H1 (cell line): ENCODE measurements around the gene LITAFD. TPM values are rescaled to one million over a fixed set of nuclear protein-coding genes. Genes with fewer than 3 reads are reported as not detected.

Experiments used
- CTCF ChIA-PET: fragments of 300-600 bp; sonication (Branson Sonifier 250); formaldehyde crosslinking; loops from one replicate; lab custom pipeline; 2021; ENCODE audit not compliant: partially characterized antibody; lab: Charles Lee
- POLR2A ChIA-PET: fragments of 300-600 bp; sonication (Branson Sonifier 250); formaldehyde crosslinking; loops from one replicate; lab custom pipeline; 2021; ENCODE audit warnings: inconsistent platforms; ENCODE audit not compliant: partially characterized antibody; lab: Charles Lee
- DNase-seq, 2 experiments: peaks; one replicate each; pipeline versions ENCODE4 v3.0.0 to v3.0.0-alpha.2; 2010 to 2022; ENCODE audit warnings: low spot score in 2 of 2, low read depth in 1 of 2, mixed read lengths in 1 of 2
- FAIRE-seq: peaks from 2 replicates; lab custom pipeline; 2011; peaks lifted over from hg19 to GRCh38; lab: Jason Lieb, UNC
- H2AFZ ChIP-seq: 2 replicates; pipeline ENCODE4 v1.8.1; 2012; ENCODE audit warnings: low read length, inconsistent platforms
- H2AK5ac ChIP-seq: 2 replicates; pipeline ENCODE4 v1.6.1; 2013; ENCODE audit warnings: low read depth, low read length
- H2BK120ac ChIP-seq: replicated peaks from 2 replicates; pipeline ENCODE3; 2013; ENCODE audit warnings: low read depth, low read length, inconsistent platforms
- H2BK12ac ChIP-seq: 2 replicates; pipeline ENCODE4 v1.6.1; 2013; ENCODE audit warnings: low read depth, low read length
- H2BK15ac ChIP-seq: 2 replicates; pipeline ENCODE4 v1.6.1; 2013; ENCODE audit warnings: low read length
- H2BK20ac ChIP-seq: 2 replicates; pipeline ENCODE4 v1.6.1; 2013; ENCODE audit warnings: low read length
- H2BK5ac ChIP-seq: 2 replicates; pipeline ENCODE4 v1.6.1; 2013; ENCODE audit warnings: low read depth, low read length
- H3K14ac ChIP-seq: 2 replicates; pipeline ENCODE4 v1.6.1; 2013; ENCODE audit warnings: inconsistent platforms; ENCODE audit not compliant: insufficient read length
- H3K18ac ChIP-seq: 2 replicates; pipeline ENCODE4 v1.6.1; 2013; ENCODE audit warnings: low read length; ENCODE audit errors: extremely low read depth
- H3K23ac ChIP-seq: 2 replicates; pipeline ENCODE4 v1.6.1; 2013; ENCODE audit warnings: inconsistent platforms; ENCODE audit not compliant: insufficient read length
- H3K23me2 ChIP-seq: 2 replicates; pipeline ENCODE4 v1.6.1; 2013; ENCODE audit warnings: low read depth, low read length
- H3K27ac ChIP-seq: 2 replicates; pipeline ENCODE4 v1.6.1; 2011; ENCODE audit warnings: low read depth, low read length, inconsistent platforms
- H3K27me3 ChIP-seq, 4 experiments: replicated peaks in 1 of 4; 1 replicate in 1 of 4; 2 replicates in 3 of 4; pipeline versions ENCODE4 v1.6.1 to v1.8.1; 2011 to 2013; ENCODE audit warnings: low read length in 3 of 4, mild to moderate bottlenecking in 3 of 4, inconsistent platforms in 2 of 4, mixed read lengths in 2 of 4, moderate library complexity in 1 of 4; ENCODE audit not compliant: control insufficient read depth in 3 of 4, insufficient read depth in 3 of 4; ENCODE audit errors: extremely low read depth in 1 of 4
- H3K36me3 ChIP-seq, 4 experiments: 2 replicates each; pipeline versions ENCODE4 v1.6.1 to v1.8.1; 2011 to 2013; ENCODE audit warnings: mild to moderate bottlenecking in 4 of 4, low read length in 3 of 4, moderate library complexity in 2 of 4, control low read depth in 1 of 4, inconsistent platforms in 1 of 4; ENCODE audit not compliant: insufficient read depth in 4 of 4, control insufficient read depth in 2 of 4
- H3K4ac ChIP-seq: replicated peaks from 2 replicates; pipeline ENCODE3; 2013; ENCODE audit warnings: low read length, low read depth, mixed read lengths, inconsistent platforms; ENCODE audit not compliant: insufficient read length
- H3K4me1 ChIP-seq, 4 experiments: replicated peaks in 1 of 4; 1 replicate in 1 of 4; 2 replicates in 3 of 4; pipeline versions ENCODE4 v1.6.1 to v1.8.1; 2011 to 2013; ENCODE audit warnings: low read length in 3 of 4, inconsistent platforms in 2 of 4, mixed read lengths in 1 of 4; ENCODE audit not compliant: insufficient read depth in 4 of 4, control insufficient read depth in 3 of 4
- H3K4me2 ChIP-seq, 2 experiments: 2 replicates each; pipeline versions ENCODE4 v1.6.1 to v1.8.1; 2011 to 2013; ENCODE audit warnings: low read depth in 2 of 2, low read length in 2 of 2, control low read depth in 1 of 2, inconsistent platforms in 1 of 2, mild to moderate bottlenecking in 1 of 2; ENCODE audit not compliant: insufficient read depth in 1 of 2
- H3K4me3 ChIP-seq, 4 experiments: fragments of 200-600, 300-600 bp in 1 of 4; sonication (generic), shearing (Covaris generic), sonication (Bioruptor Twin) in 1 of 4; 2 replicates each; pipeline versions ENCODE4 v1.5.1 to v1.8.1; 2011 to 2016; ENCODE audit warnings: low read length in 4 of 4, low read depth in 3 of 4, control low read depth in 2 of 4, inconsistent platforms in 2 of 4, mild to moderate bottlenecking in 2 of 4, mixed read lengths in 1 of 4, moderate library complexity in 1 of 4; ENCODE audit not compliant: insufficient read depth in 2 of 4; ENCODE audit errors: extremely low read depth in 1 of 4
- H3K56ac ChIP-seq: replicated peaks from 2 replicates; pipeline ENCODE3; 2013; ENCODE audit warnings: low read depth, mild to moderate bottlenecking, mixed read lengths, low read length, inconsistent platforms; ENCODE audit not compliant: insufficient read length
- H3K79me1 ChIP-seq: 2 replicates; pipeline ENCODE4 v1.6.1; 2013; ENCODE audit warnings: low read depth, low read length, control low read depth
- H3K79me2 ChIP-seq, 2 experiments: 2 replicates each; pipeline versions ENCODE4 v1.6.1 to v1.8.1; 2012 to 2013; ENCODE audit warnings: low read length in 2 of 2, mild to moderate bottlenecking in 2 of 2, inconsistent platforms in 1 of 2; ENCODE audit not compliant: insufficient read depth in 2 of 2, control insufficient read depth in 1 of 2
- H3K9ac ChIP-seq, 4 experiments: replicated peaks in 1 of 4; 1 replicate in 1 of 4; 2 replicates in 3 of 4; pipeline versions ENCODE4 v1.6.1 to v1.8.1; 2011 to 2013; ENCODE audit warnings: low read depth in 3 of 4, low read length in 3 of 4, control low read depth in 2 of 4, mild to moderate bottlenecking in 2 of 4, moderate library complexity in 2 of 4, inconsistent platforms in 1 of 4; ENCODE audit errors: extremely low read depth in 1 of 4
- H3K9me3 ChIP-seq, 2 experiments: 2 replicates each; pipeline versions ENCODE4 v1.6.1 to v1.8.1; 2012 to 2013; ENCODE audit warnings: mild to moderate bottlenecking in 2 of 2, moderate library complexity in 2 of 2, control low read depth in 1 of 2, inconsistent platforms in 1 of 2, low read depth in 1 of 2, low read length in 1 of 2, mixed read lengths in 1 of 2; ENCODE audit not compliant: insufficient read depth in 2 of 2
- H4K20me1 ChIP-seq, 2 experiments: replicated peaks in 1 of 2; 2 replicates each; pipeline versions ENCODE3 to v1.8.1; 2011 to 2013; ENCODE audit warnings: inconsistent platforms in 2 of 2, low read length in 2 of 2, mild to moderate bottlenecking in 1 of 2; ENCODE audit not compliant: insufficient read depth in 2 of 2, control insufficient read depth in 1 of 2
- H4K5ac ChIP-seq: 2 replicates; pipeline ENCODE4 v1.6.1; 2013; ENCODE audit warnings: low read length, low read depth, mixed read lengths, inconsistent platforms; ENCODE audit not compliant: insufficient read length
- H4K8ac ChIP-seq: 2 replicates; pipeline ENCODE4 v1.8.0; 2013; ENCODE audit warnings: mild to moderate bottlenecking, moderate library complexity, low read length, inconsistent platforms; ENCODE audit not compliant: insufficient read depth; ENCODE audit errors: extremely low read depth
- H4K91ac ChIP-seq: replicated peaks from 2 replicates; pipeline ENCODE3; 2013; ENCODE audit warnings: low read length, mixed read lengths, inconsistent platforms; ENCODE audit not compliant: insufficient read length
- BACH1 ChIP-seq: IDR thresholded peaks from 2 replicates; pipeline ENCODE4 v1.6.1; 2012; ENCODE audit warnings: low read length, improper control_type of control experiment
- BCL11A ChIP-seq, 2 experiments: IDR thresholded peaks; one replicate each; pipeline ENCODE4 v1.6.1; 2011; ENCODE audit warnings: low read depth in 2 of 2, low read length in 2 of 2, mild to moderate bottlenecking in 2 of 2
- HDAC2 ChIP-seq, 2 experiments: fragments of 300-600 bp in 1 of 2; sonication (generic) in 1 of 2; IDR thresholded peaks; 2 replicates each; pipeline ENCODE4 v1.6.1; 2011 to 2012; ENCODE audit warnings: low read depth in 2 of 2, low read length in 2 of 2, mild to moderate bottlenecking in 2 of 2, moderate library complexity in 2 of 2, borderline replicate concordance in 1 of 2, inconsistent platforms in 1 of 2
- JUN ChIP-seq: IDR thresholded peaks from 2 replicates; pipeline ENCODE4 v1.6.1; 2011; ENCODE audit warnings: low read depth, mild to moderate bottlenecking, improper control_type of control experiment, low read length
- RAD21 ChIP-seq, 2 experiments: IDR thresholded peaks in 1 of 2; conservative IDR thresholded peaks in 1 of 2; 2 replicates each; pipeline ENCODE4 v1.6.1; 2011; ENCODE audit warnings: low read depth in 2 of 2, low read length in 2 of 2, improper control_type of control experiment in 1 of 2, inconsistent platforms in 1 of 2, mild to moderate bottlenecking in 1 of 2, moderate library complexity in 1 of 2
- SAP30 ChIP-seq: fragments of 300-600 bp; sonication (generic); IDR thresholded peaks from 2 replicates; pipeline ENCODE4 v1.7.1; 2012; ENCODE audit warnings: low read length, moderate library complexity, mild to moderate bottlenecking, inconsistent platforms; ENCODE audit not compliant: insufficient read depth, insufficient replicate concordance
- SP2 ChIP-seq: IDR thresholded peaks from 2 replicates; pipeline ENCODE4 v1.6.1; 2012; ENCODE audit warnings: mild to moderate bottlenecking, low read length, inconsistent platforms
- SP4 ChIP-seq: IDR thresholded peaks from 2 replicates; pipeline ENCODE4 v1.6.1; 2012; ENCODE audit warnings: low read length, inconsistent platforms
- SRF ChIP-seq: IDR thresholded peaks from 2 replicates; pipeline ENCODE4 v1.6.1; 2011; ENCODE audit warnings: mild to moderate bottlenecking, low read depth, low read length, moderate library complexity
- TAF7 ChIP-seq: optimal IDR thresholded peaks from 2 replicates; pipeline ENCODE3; 2011; ENCODE audit warnings: low read depth, mild to moderate bottlenecking, inconsistent platforms, low read length, moderate library complexity, borderline replicate concordance
- WGBS, 2 experiments: shearing (Covaris generic) in 1 of 2; methylation state at CpG; one replicate each; pipeline versions ENCODE4 v1.1.6 to v1.1.7; 2013 to 2015; ENCODE audit warnings: low lambda C conversion rate in 2 of 2, mixed read lengths in 2 of 2, inconsistent platforms in 1 of 2, low coverage in 1 of 2, missing lambda C conversion rate in 1 of 2; ENCODE audit not compliant: insufficient replicate concordance in 2 of 2, insufficient coverage in 1 of 2, insufficient read length in 1 of 2; ENCODE audit errors: extremely low coverage in 1 of 2, missing lambda C conversion rate in 1 of 2; 5-methylcytosine and 5-hydroxymethylcytosine counted together
- polyA plus RNA-seq, 7 experiments: library from polyadenylated mRNA; depleted of rRNA in 3 of 7; stranded (reverse) in 5 of 7; unstranded in 2 of 7; fragments of >200 nt in 5 of 7; fragments of 200-250 nt in 2 of 7; gene quantifications; 1 replicate in 5 of 7; 2 replicates in 1 of 7; 4 replicates in 1 of 7; pipeline versions ENCODE4 v1.2.1 to v1.2.3, GENCODE V29; 2011 to 2013; ENCODE audit warnings: missing spikeins in 2 of 7, mixed read lengths in 2 of 7
- total RNA-seq: library from RNA; stranded (reverse); fragmentation: NEBNext Ultra II Directional; extraction: Animal tissue kit (Norgen Biotek cat#: 25700); gene quantifications from 2 replicates; pipeline ENCODE4 v1.2.1, GENCODE V29; 2021
- TF ChIP-seq, protein P1 (sequence below): IDR thresholded peaks from 2 replicates; pipeline ENCODE4 v1.6.1; 2011; ENCODE audit warnings: low read length, improper control_type of control experiment

LITAFD gene
- total and polyA plus RNA-seq, 2 of the 8 experiments (the other 6 are each of a cell fraction or from before 2014, with no cell fraction given) = not detected

DNA sequence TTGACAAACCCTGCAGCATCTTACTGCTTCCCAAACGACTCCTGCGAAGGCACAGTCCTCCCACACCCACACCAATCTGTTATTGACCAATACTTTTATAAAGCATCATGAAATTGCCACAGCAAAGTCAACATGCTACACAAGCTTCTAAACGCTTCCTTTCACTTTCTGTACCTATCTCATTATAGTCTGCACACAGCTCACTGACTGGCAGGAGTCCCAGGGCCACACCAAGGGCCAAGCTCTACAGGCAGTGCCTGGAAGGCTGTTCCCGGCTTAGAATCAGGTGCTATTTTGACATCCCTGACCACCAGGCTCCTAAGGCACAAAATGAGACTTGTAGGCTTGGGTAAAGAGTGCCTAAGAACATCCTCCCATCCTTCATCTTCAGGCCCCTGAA lies 42.1 kb downstream of the LITAFD start:
- no peak overlapping the region for H4K5ac ChIP-seq
- no peak overlapping the region for H2BK120ac ChIP-seq
- H3K9ac ChIP-seq = no peak overlapping the region
- H3K4me2 ChIP-seq = no peak overlapping the region
- no peak for TF ChIP-seq RAD21 (IDR thresholded peaks at IDR 0.05 in 1 of 2, conservative IDR thresholded peaks at IDR 0.05 in 1 of 2; ENCODE audit: low read depth in 2 of 2, low read length in 2 of 2)
- no peak for TF ChIP-seq BACH1
- no peak for TF ChIP-seq TAF7
- TF ChIP-seq SAP30 = no peak
- TF ChIP-seq SP2 = no peak
- TF ChIP-seq JUN = no peak
- no peak for TF ChIP-seq BCL11A (IDR thresholded peaks at IDR 0.05; ENCODE audit: low read depth in 2 of 2, low read length in 2 of 2)
- TF ChIP-seq SRF = no peak
- TF ChIP-seq, protein P1, sequence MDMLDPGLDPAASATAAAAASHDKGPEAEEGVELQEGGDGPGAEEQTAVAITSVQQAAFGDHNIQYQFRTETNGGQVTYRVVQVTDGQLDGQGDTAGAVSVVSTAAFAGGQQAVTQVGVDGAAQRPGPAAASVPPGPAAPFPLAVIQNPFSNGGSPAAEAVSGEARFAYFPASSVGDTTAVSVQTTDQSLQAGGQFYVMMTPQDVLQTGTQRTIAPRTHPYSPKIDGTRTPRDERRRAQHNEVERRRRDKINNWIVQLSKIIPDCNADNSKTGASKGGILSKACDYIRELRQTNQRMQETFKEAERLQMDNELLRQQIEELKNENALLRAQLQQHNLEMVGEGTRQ = no peak
- TF ChIP-seq HDAC2 (IDR thresholded peaks at IDR 0.05; ENCODE audit: borderline replicate concordance in 1 of 2, low read depth in 2 of 2, low read length in 2 of 2) = no peak
- TF ChIP-seq SP4 = no peak
- H2BK5ac ChIP-seq = no peak overlapping the region
- H4K91ac ChIP-seq = no peak overlapping the region
- no peak overlapping the region for H3K27ac ChIP-seq
- no peak overlapping the region for H3K4me3 ChIP-seq
- H3K79me1 ChIP-seq = peaks cover 17% of the 10 kb centered on the region
- WGBS, 2 experiments = 92% methylated on average over 4 of the region's 4 CpGs; no CpG with 5 or more reads in 1 of the 2 experiments
- H2BK20ac ChIP-seq = no peak overlapping the region
- H4K8ac ChIP-seq = no peak overlapping the region
- no peaks in the 10 kb centered on the region for H3K27me3 ChIP-seq
- no peaks in the 10 kb centered on the region for H3K9me3 ChIP-seq
- ChIA-PET POLR2A (interaction anchor here (1.6 kb wide), 1 partner anchor 10 kb away, joined by 3 read pairs; no protein-coding TSS in a partner anchor), CTCF (interaction anchor here (0.8 to 7.6 kb wide), 7 partner anchors 10 to 89 kb away, joined by 3 to 33 read pairs (median 4); no protein-coding TSS in a partner anchor)
- DNase-seq (no peak), FAIRE-seq (no peak)
- no peaks in the 10 kb centered on the region for H3K23me2 ChIP-seq
- H2BK12ac ChIP-seq = no peak overlapping the region
- no peak overlapping the region for H3K18ac ChIP-seq
- no peak overlapping the region for H2AK5ac ChIP-seq
- H3K23ac ChIP-seq = no peak overlapping the region
- H2AFZ ChIP-seq = no peak overlapping the region
- H4K20me1 ChIP-seq = peaks cover 14 to 35% of the 10 kb centered on the region in 2 experiments
- H3K56ac ChIP-seq = no peak overlapping the region
- no peaks in the 10 kb centered on the region; a peak in 1 of 7 replicates for H3K4me1 ChIP-seq
- no peak overlapping the region for H3K14ac ChIP-seq
- H2BK15ac ChIP-seq = no peak overlapping the region
- H3K79me2 ChIP-seq = peaks cover 12 to 55% of the 10 kb centered on the region in 2 experiments
- peaks cover 26 to 53% (median 35%) of the 10 kb centered on the region in 4 experiments for H3K36me3 ChIP-seq
- H3K4ac ChIP-seq = no peak overlapping the region
